Measurements from ENCODE around the gene TACR2.
A peak's percentile ranks its signal among the peaks of the same experiment; 100 is the strongest.
"Not testable (repeated sequence)": the region's sequence is repeated elsewhere in the genome, so short reads cannot be mapped to it uniquely, and the experiment has no call there.

Gene TACR2

GRCh38 chr10:69450395-69450794 lies 33.7 kb upstream of the TACR2 start:
- not testable (repeated sequence) for DNase-seq

DNA sequence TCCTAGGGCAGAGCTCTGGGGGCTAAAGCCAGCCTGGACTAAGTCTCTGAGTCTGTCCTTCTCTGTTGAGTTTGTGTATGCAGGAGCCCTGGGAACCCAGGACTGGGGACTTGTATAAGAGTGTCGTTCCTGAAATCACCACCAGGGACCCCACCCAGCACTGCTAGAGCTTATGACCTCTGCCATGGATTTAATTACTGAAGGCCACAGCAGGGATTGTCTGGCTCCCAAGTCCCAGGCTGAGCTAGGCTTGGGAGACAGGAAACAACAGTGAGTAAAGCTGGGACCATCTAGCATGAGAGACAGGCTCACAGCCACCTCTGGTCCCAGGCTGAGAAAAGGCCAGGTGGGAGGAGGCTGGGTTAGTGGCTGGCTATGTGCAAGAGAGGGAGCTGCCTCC lies 33.1 kb upstream of the TACR2 start:
- DNase-seq = peak; percentile 72

GRCh38 chr10:69446650-69447151 lies 30.0 kb upstream of the TACR2 start:
- DNase-seq = no peak

DNA sequence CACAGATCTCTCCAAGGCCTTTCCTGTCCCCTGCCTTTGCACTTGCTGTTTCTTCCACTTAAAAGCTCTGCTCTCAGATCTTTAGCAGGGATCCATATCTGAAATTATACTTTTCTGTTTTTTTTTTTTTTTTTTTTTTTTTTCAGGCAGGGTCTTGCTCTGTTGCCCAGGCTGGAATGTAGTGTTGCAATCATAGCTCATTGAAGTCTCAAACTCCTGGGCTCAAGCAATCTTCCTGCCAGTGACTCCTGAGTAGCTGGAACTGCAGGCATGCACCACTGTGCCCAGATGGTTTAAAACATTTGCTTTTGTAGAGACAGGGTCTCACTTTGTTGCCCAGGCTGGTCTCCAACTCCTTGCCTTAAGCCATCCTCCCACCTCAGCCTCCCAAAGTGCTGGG lies 29.5 kb upstream of the TACR2 start:
- no peak for DNase-seq

DNA sequence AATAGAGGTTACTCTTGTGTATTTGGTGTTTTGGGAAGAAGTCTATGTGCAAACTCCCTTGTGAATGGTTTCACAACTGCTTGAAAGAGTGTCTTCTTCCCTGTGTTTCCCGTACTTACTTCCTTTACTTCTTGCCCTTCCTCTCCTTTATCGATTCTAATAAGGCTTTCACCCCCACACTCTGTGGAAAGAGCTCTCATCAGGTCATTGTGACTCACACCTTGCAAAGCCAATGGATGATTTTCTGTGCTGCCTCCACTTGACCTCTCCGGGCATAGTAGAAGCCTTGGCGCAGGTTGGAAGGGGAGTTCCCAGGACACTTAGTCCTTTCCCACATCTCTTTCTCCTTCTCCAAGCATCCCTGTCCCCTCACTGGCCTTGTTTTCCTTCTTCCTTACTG lies 28.3 kb upstream of the TACR2 start:
- DNase-seq = peak; percentile 41 to 58

DNA sequence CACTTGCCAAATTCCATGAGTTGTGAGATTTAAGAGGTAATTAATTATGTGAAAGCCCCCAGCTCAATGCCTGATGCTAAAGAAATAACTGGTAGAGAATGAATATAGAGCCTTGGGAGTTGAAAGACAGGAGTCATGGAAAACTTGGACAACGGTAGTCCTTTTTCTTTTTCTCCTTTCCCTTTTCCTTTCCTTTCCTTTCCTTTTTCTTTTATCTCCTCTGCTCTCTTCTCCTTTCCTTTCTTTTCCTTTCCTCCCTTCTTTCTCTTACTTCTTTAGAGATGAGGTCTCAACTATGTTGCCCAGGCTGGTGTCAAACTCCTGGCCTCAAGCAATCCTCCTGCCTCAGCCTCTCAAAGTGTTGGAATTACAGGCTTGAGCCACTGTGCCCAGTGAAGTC lies 26.6 kb upstream of the TACR2 start:
- DNase-seq = no peak

- DNase-seq = peak; percentile 83 to 88
These were observed 23.2 kb upstream of the TACR2 start for GRCh38 chr10:69439813-69440506.

DNA sequence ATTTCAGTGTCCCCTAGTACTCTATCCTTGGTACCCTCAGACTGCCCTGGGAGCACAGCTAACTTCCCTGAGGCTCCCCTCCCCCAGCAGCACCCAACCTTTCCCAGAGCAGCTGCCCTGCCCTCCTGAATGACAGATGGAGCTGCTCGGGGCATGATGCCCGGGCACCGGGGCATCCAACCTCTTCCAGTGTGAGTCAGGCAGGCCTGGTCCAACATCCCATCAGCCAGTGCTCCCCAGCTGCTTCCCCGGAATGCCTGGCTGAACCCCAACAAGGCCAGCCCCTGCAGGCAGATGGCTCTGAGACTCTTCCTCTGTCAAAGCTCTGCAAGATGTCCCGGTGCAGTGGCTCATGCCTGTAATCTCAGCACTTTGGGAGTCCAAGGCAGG lies 22.6 kb upstream of the TACR2 start:
- DNase-seq = no peak

DNA sequence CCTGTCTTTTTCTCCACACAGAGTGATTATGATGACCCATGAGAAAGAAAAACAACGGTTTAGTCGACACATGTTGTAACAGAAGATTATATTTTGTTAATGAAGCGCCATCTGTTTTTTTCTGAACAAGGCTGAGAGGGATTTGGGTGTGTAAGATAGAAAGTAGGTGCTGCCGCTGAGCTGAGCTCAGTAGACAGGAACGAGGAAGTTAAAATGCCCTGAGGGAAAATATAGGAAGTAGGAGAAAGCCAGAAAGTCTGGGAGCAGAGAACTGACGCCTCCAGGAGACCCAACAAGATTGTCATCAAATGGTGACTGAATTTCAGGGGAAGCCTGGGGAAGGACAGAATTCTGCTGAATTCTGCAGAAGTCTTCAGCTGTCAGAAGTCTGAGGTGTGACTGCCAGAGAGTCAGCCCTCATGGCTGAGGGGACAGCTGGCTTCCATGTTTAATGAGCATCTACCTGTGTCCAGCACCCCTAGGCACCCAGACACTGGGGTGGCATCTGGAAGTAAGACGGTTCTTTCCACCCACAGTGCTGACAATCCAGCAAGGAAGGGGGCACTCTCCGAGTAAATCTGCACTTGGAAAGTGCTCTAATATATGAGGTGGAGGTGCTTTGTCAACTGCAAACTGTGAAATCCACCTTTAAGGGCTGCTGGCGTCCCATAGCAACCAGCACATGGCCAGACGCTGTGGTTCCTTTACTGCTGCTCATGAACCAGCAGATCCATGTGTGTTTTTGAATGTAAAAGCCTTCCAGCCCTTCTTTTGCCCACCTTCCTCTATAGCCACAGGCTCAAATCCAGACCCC lies 22.0 kb upstream of the TACR2 start:
- peak; percentile 76 to 86 for DNase-seq

DNA sequence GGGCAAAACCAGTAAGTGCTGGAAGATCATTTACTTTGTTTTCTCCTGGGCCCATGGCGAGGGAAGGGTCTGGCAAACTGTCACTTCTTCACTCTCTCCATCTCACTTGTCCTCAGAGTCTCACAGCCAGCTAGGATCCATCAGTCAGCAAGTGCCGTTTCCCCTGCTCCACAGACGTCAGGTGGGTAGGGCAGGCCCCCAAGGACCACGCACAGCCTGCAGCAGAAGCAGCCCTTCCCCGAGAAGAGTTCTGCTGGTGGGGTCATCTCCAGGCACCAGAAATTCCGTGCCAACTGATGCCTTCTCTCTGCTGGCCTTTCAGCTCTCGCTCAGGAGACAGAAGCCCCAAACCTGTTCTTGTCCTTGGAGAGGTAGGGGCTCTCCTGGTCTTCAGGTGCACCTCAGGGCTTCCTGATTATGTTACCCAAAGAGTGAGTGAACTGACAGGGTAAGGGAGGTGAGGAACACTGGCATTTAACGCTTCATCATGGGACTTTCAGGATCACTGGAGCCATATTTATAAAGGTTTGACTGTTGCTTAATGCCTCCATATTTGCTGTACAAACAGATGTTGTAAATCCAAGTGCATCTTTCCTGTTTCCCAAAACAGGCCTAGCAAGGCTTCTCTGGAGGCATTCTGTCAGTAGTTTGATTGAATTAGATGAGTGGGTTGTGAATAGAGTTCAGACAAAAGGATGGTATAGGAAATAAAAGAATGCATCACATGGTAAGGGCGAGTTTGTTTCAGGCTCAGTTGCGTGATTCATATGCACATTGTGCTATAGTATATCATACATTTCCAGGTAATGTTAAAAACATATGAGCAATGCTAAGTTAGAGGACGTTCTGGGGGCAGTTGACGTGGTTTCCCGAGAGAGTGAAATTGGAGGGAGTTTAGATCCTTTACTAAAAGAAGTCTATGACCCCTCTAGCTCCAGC lies 20.9 kb upstream of the TACR2 start:
- no peak for DNase-seq

DNA sequence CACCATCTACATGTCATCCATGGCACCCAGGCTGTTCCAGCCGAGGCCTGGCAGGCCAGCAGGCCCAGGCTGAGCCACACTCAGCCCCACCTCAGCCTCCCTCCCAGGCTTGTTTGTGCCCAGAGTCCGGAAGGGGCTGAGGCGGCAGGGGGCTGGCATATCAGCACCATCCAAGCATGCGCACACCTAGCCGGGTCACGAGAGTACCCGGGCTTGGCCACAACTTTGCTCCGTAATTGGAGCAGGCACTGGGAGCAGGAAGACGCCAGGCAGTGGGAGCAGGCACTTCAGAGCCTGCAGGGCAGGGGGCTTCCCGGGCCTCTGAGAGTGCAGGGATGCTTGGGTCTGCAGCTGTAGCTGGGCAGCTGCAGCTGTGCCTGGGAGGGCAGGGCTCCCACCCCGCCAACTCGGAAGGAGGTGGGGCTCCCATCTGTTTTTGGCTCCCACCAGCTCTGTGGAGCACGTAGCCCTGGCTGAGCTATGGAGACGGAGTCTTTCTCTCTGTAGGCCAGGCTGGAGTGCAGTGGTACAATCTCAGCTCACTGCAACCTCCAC lies 19.3 kb upstream of the TACR2 start:
- DNase-seq = no peak

DNA sequence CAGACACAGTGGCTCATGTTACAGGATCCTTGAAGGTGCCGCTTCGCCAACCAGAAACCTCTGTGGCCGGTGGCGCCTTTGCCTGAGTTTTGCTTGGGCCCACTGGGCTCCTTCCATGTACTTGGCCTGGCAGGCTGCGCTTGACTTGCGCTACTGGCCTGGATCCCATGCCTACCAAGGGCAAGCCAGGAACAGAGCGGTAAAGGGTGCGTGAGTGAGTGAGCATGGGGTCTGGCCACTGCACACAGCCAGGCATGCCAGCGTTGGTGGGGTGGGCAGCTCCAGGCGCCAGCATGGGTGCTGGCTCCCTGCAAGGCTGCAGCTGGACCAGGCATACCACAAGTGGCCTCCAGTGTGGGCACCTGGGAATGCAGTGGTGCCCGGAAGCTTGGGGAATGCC lies 18.2 kb upstream of the TACR2 start:
- no peak for DNase-seq

DNA sequence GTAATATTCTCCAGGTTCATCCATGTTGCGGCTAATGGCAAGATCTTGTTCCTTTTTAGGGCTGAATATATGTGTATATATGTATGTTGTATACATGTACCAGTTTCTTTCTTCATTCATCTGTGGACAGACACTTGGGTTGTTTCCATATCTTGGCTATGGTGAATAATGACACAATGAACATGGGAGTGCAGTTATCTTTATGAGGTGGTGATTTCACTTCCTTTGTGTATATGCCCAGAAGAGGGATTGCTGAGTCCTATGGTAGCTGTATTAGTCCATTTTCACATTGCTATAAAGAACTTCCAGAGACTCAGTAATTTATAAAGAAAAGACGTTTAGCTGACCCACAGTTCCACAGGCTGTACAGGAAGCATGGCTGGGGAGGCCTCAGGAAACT lies 17.5 kb upstream of the TACR2 start:
- DNase-seq = no peak

DNA sequence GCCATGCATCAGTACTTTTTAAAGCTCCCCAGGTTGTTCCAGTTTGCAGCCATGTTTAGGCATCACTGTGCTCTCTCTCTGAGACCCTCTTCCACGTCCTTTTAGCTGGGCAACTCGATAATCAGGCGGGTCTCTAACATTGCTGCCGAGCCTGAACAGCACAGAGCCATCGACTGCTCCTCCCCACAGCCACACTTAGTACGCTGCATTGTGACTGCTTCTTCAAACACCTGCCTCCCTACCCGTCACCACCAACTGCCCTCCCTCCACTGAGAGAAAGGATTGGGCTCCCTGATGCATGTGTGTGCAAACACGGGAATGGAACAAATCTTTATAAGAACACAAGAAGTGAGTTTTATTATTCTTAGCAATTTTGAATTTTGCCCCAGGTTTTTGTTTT lies 11.4 kb upstream of the TACR2 start:
- no peak for DNase-seq

- no peak for DNase-seq
These were observed 9.6 kb upstream of the TACR2 start for GRCh38 chr10:69426376-69426727.

DNA sequence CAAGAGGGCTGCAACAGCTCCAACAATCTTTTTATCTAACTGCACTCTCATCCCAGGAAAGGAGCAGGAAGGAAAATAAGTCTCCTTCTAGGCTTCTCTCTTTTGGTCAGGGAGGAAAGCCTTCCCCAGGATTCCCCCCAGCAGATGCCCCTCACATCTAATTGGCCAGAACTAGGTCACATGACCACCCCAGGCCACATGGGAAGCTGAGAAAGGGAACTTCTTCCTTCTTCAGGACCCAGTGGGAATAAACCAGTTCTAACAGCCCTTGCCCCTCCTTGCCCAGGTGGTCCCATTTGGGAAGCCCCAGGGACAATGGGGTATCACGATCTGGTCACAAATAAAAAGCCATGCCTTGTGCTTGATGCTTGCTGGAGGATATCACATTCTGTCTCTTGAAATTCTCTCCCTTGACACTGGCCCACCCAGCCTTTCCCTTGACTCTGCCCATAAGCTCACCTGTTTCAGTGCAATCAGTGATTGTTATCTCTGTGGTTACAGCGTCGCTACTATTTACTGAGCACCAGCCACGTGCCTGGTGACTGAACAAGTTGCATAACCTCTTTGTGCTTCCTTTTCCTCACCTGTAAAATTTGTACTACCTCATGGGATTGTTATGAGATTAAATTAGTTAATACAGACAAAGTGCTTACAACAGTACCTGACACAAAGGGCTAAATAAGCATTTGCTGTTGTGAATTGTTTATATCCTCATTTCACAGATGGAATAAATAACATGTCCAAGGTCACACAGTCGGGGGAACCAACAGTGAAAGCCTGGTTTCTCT lies 9.0 kb upstream of the TACR2 start:
- DNase-seq = no peak

DNA sequence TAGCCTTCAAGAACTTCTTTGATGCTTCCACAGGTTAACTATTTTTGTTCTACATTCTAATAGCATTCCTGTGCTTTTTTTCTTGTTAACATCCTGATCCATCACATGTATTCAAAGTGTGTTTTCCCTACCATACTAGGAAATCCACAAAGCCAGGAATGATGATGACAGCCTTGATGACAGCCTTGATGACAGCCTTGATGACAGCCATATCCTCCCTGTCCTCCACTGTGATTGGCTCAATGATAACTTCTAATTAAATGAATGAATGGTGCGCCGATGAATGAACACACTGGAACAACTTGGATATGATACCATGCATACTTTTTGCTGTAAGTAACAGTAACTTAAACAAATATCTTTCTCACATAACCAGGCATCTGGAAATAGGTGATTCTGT lies 8.3 kb upstream of the TACR2 start:
- no peak for DNase-seq

GRCh38 chr10:69422676-69423075 lies 6.0 kb upstream of the TACR2 start:
- no peak for DNase-seq

DNA sequence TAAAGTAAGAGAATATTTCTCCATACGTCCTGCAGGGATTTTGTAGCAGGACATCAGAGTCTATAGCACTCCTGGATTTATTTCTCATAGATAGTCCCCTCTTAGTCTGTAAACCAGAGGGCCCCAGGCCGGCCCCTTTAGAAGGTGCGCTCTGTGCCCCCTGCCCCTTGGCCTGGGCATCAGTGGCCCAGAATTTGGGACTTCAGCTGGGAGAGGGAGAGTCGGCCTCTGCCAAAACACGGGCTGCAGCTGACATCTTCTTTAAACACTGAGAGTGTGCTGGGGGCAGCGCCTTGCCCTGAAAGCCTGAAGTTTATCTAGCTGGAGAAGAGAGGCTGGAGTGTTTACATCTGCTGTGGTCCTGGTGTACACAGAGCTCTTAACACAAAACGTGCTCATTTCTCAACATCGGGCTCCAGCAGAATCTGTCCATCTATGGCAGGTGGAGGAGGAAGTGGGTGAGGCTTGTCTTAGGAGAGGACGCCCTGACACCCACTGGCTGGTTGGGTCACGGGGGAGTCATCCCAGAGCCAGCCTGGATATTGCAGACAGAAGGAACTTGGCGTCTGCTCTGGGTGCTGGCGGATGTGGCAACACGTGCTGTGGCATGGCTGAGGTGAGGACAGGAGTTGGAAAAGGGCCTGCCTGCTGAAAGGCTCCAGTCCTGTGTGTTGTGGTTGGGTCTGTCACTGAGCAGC lies 5.0 kb upstream of the TACR2 start:
- DNase-seq = peak; percentile 84 to 87

GRCh38 chr10:69419744-69420126 lies 3.0 kb upstream of the TACR2 start:
- no peak for DNase-seq

GRCh38 chr10:69419096-69419743 lies 2.5 kb upstream of the TACR2 start:
- DNase-seq = no peak

Data from inflammatory macrophage (primary cell).